K562 (cell line): ENCODE data around the gene RAB3GAP1. TPM values are rescaled to one million over a fixed set of nuclear protein-coding genes. Genes with fewer than 3 reads are reported as not detected.

Experiments
- ATAC-seq: fragments of 200-7000 bp; cut with Tn5 transposase; 3 replicates; pipeline ENCODE4 v1.9.1; 2020; ENCODE audit warnings: moderate library complexity
- BruUV-seq: library from RNA; stranded (reverse); fragments of 400-500 nt; replicated peaks from 2 replicates; lab custom pipeline; 2021; lab: Mats Ljungman, UMichigan
- CTCF ChIA-PET: fragments of 300-600 bp; formaldehyde crosslinking; extraction: SDS; loops from one replicate; lab custom pipeline; 2021; ENCODE audit warnings: low intra/inter-chr PET ratio; lab: Yijun Ruan, JAX
- POLR2A ChIA-PET: fragments of 300-600, 350-650 bp; sonication (Branson Sonifier 250); formaldehyde crosslinking; extraction: SDS; loops from one replicate; lab custom pipeline; 2021; ENCODE audit warnings: antibody characterized with exemption, inconsistent platforms; lab: Yijun Ruan, JAX
- DNase-seq, 4 experiments: peaks; one replicate each; pipeline versions ENCODE4 v3.0.0 to v3.0.0-alpha.2; 2011 to 2018; ENCODE audit warnings: low spot score in 3 of 4, mixed read lengths in 3 of 4; ENCODE audit errors: extremely low read depth in 1 of 4
- FAIRE-seq: peaks from 2 replicates; lab custom pipeline; 2011; peaks lifted over from hg19 to GRCh38; lab: Jason Lieb, UNC
- H2AFZ ChIP-seq: 2 replicates; pipeline ENCODE4 v1.6.0; 2011; ENCODE audit warnings: low read depth, low read length, control low read depth, inconsistent platforms
- H3K27ac ChIP-seq: fragments of 200-600 bp; 3 replicates; pipeline ENCODE4 v1.8.0; 2011; ENCODE audit warnings: low read depth, mild to moderate bottlenecking, control low read depth, inconsistent platforms, low read length, moderate library complexity, mixed read lengths; ENCODE audit errors: extremely low read depth
- H3K27me3 ChIP-seq, 2 experiments: fragments of 300-600 bp in 1 of 2; 2 replicates in 1 of 2; 3 replicates in 1 of 2; pipeline versions ENCODE4 v1.6.0 to v1.8.0; 2011; ENCODE audit warnings: inconsistent platforms in 2 of 2, low read length in 2 of 2, mild to moderate bottlenecking in 1 of 2, mixed read lengths in 1 of 2, moderate library complexity in 1 of 2; ENCODE audit not compliant: control insufficient read depth in 2 of 2, insufficient read depth in 2 of 2
- H3K36me3 ChIP-seq: fragments of 300-600 bp; 3 replicates; pipeline ENCODE4 v1.8.0; 2011; ENCODE audit warnings: mild to moderate bottlenecking, low read length, inconsistent platforms; ENCODE audit not compliant: control insufficient read depth, insufficient read depth
- H3K4me1 ChIP-seq, 2 experiments: fragments of 200-600 bp in 1 of 2; replicated peaks in 1 of 2; 2 replicates in 1 of 2; 3 replicates in 1 of 2; pipeline versions ENCODE4 v1.5.1 to v1.8.0; 2011; ENCODE audit warnings: inconsistent platforms in 2 of 2, low read length in 2 of 2, mild to moderate bottlenecking in 1 of 2, mixed read lengths in 1 of 2, moderate library complexity in 1 of 2; ENCODE audit not compliant: control insufficient read depth in 2 of 2, insufficient read depth in 2 of 2
- H3K4me2 ChIP-seq: 2 replicates; pipeline ENCODE4 v1.6.1; 2011; ENCODE audit warnings: low read length, control low read depth, inconsistent platforms, mixed read lengths; ENCODE audit not compliant: insufficient read depth
- H3K4me3 ChIP-seq: fragments of 200-600 bp; sonication (generic), shearing (Covaris generic); 2 replicates; pipeline ENCODE4 v1.5.1; 2016; ENCODE audit warnings: control low read depth, inconsistent platforms
- H3K79me2 ChIP-seq: fragments of 200-600 bp; 3 replicates; pipeline ENCODE4 v1.8.0; 2011; ENCODE audit warnings: low read length, inconsistent platforms; ENCODE audit not compliant: control insufficient read depth, insufficient read depth
- H3K9ac ChIP-seq, 2 experiments: 2 replicates each; pipeline versions ENCODE4 v1.6.0 to v1.6.1; 2011; ENCODE audit warnings: low read depth in 2 of 2, low read length in 2 of 2, control low read depth in 1 of 2, inconsistent platforms in 1 of 2, mild to moderate bottlenecking in 1 of 2, mixed read lengths in 1 of 2; ENCODE audit not compliant: insufficient read depth in 1 of 2
- H3K9me1 ChIP-seq: one replicate; pipeline ENCODE4 v1.6.0; 2011; ENCODE audit warnings: inconsistent platforms, mild to moderate bottlenecking, low read length, moderate library complexity; ENCODE audit not compliant: control insufficient read depth, insufficient read depth
- H3K9me3 ChIP-seq: replicated peaks from 2 replicates; pipeline ENCODE4 v1.5.1; 2011; ENCODE audit warnings: low read depth, low read length, inconsistent platforms; ENCODE audit not compliant: control insufficient read depth, insufficient read depth
- H4K20me1 ChIP-seq: replicated peaks from 2 replicates; pipeline ENCODE4 v1.6.1; 2011; ENCODE audit warnings: low read length, inconsistent platforms, mixed read lengths; ENCODE audit not compliant: control insufficient read depth, insufficient read depth
- C11orf30 ChIP-seq: fragments of 450-650 bp; IDR thresholded peaks from 2 replicates; pipeline ENCODE4 v1.6.1; 2016; ENCODE audit warnings: low read depth, mild to moderate bottlenecking
- CHCHD3 ChIP-seq: fragments of 250-450 bp; sonication (Bioruptor Pico); IDR thresholded peaks from 2 replicates; pipeline ENCODE4 v2.1.2; 2022; ENCODE audit warnings: mild to moderate bottlenecking
- CTCF ChIP-seq, 3 experiments: IDR thresholded peaks in 2 of 3; conservative IDR thresholded peaks in 1 of 3; 2 replicates each; pipeline ENCODE4 v1.5.1; 2011 to 2012; ENCODE audit warnings: low read length in 3 of 3, mild to moderate bottlenecking in 3 of 3, control low read depth in 2 of 3, improper control_type of control experiment in 1 of 3, inconsistent platforms in 1 of 3, low read depth in 1 of 3, mixed read lengths in 1 of 3, moderate library complexity in 1 of 3; ENCODE audit not compliant: insufficient read depth in 2 of 3
- GABPA ChIP-seq: fragments of 200-800 bp; sonication (Bioruptor generic); conservative IDR thresholded peaks from 2 replicates; pipeline ENCODE4 v1.6.1; 2016; ENCODE audit warnings: low read depth, missing genetic modification characterization, missing compliant biosample characterization
- GTF2B ChIP-seq: IDR thresholded peaks from 2 replicates; pipeline ENCODE4 v1.6.1; 2011; ENCODE audit not compliant: insufficient read length; ENCODE audit errors: extremely low read depth
- HOMEZ ChIP-seq: fragments of 250-450 bp; sonication (Bioruptor Pico); IDR thresholded peaks from 2 replicates; pipeline ENCODE4 v1.4.0; 2020; ENCODE audit warnings: mild to moderate bottlenecking, moderate library complexity
- IRF2 ChIP-seq: sonication (generic); formaldehyde crosslinking; IDR thresholded peaks from 2 replicates; pipeline ENCODE4 v1.8.1; 2022; ENCODE audit warnings: mild to moderate bottlenecking, missing genetic modification reagents
- NONO ChIP-seq, 2 experiments: fragments of 200-400 bp in 1 of 2; fragments of 450-650 bp in 1 of 2; formaldehyde crosslinking in 1 of 2; IDR thresholded peaks; 2 replicates each; pipeline ENCODE4 v1.6.1; 2017; ENCODE audit warnings: low read depth in 2 of 2, mild to moderate bottlenecking in 2 of 2, moderate library complexity in 2 of 2, low read length in 1 of 2
- ZNF282 ChIP-seq: sonication (generic); formaldehyde crosslinking; IDR thresholded peaks from 2 replicates; pipeline ENCODE4 v1.8.1; 2023; ENCODE audit warnings: missing genetic modification reagents
- ZNF407 ChIP-seq: fragments of 450-650 bp; IDR thresholded peaks from 2 replicates; pipeline ENCODE4 v1.6.1; 2016; ENCODE audit warnings: low read depth
- in situ Hi-C: fragments of 300-500 bp; cut with MboI; formaldehyde crosslinking; loops from 4 replicates; pipeline ENCODE4 v1.15.0; 2018; ENCODE audit warnings: inconsistent platforms, mixed read lengths
- intact Hi-C: fragments of 100-400 bp; cut with micrococcal nuclease; formaldehyde crosslinking; loops from 2 replicates; pipeline ENCODE4 v1.14.2; 2022
- polyA plus RNA-seq, 8 experiments: library from polyadenylated mRNA; depleted of rRNA in 4 of 8; stranded (reverse) in 5 of 8; unstranded in 3 of 8; fragments of >200 nt; fragmentation: Nextera tagmentation in 2 of 8; fragmentation: Illumina TruSeq in 1 of 8; extraction: Ambion mirVana in 2 of 8; extraction: Trizol in 1 of 8; gene quantifications; 2 replicates each; pipeline versions ENCODE4 v1.2.1 to v1.2.3, GENCODE V29; 2011 to 2014; ENCODE audit warnings: inconsistent platforms in 1 of 8, missing spikeins in 1 of 8
- total RNA-seq, 7 experiments: library from RNA; depleted of rRNA in 6 of 7; stranded (reverse); fragments of >200 nt in 6 of 7; fragmentation: Illumina TruSeq in 2 of 7; extraction: Trizol in 2 of 7; gene quantifications; 2 replicates each; pipeline versions ENCODE4 v1.2.1 to v1.2.3, GENCODE V29; 2011 to 2021; ENCODE audit warnings: low replicate concordance in 1 of 7

Gene RAB3GAP1
- total and polyA plus RNA-seq, 9 of the 15 experiments (the other 6 are each of a cell fraction or from before 2014, with no cell fraction given), result 15.5 to 48.6 (median 33.0) TPM

- Histone ChIP-seq H3K79me2 (peaks cover 71% of the 10 kb centered on the region), H2AFZ (no peak overlapping the region), H3K9me1 (no peaks in the 10 kb centered on the region), H3K27me3 (no peaks in the 10 kb centered on the region), H4K20me1 (no peaks in the 10 kb centered on the region), H3K36me3 (peaks cover 53% of the 10 kb centered on the region), H3K4me2 (no peak overlapping the region), H3K9me3 (no peaks in the 10 kb centered on the region), H3K9ac (no peak overlapping the region), H3K4me3 (no peak overlapping the region), H3K4me1 (no peaks in the 10 kb centered on the region; a peak in 1 of 5 replicates), H3K27ac (no peak overlapping the region)
- FAIRE-seq (no peak), DNase-seq (no peak), ATAC-seq (no peak)
- no TSS peak for BruUV-seq
- in situ Hi-C loops (no loop called here), intact Hi-C loops (no loop called here)
- ChIA-PET CTCF (interaction anchor here (0.6 kb wide), 1 partner anchor 20 kb away, joined by 3 read pairs; no protein-coding TSS in a partner anchor), POLR2A (interaction anchor here (0.6 kb wide), 1 partner anchor 14 kb away, joined by 3 read pairs; no protein-coding TSS in a partner anchor)
- TF ChIP-seq GTF2B, result no peak
- TF ChIP-seq NONO (IDR thresholded peaks at IDR 0.05; ENCODE audit: low read depth in 2 of 2, low read length in 1 of 2), result no peak
- TF ChIP-seq ZNF407, result no peak
- TF ChIP-seq C11orf30, result no peak
- TF ChIP-seq GABPA (tag), result no peak
- no peak for TF ChIP-seq HOMEZ
- TF ChIP-seq IRF2 (CRISPR knock-in tag), result no peak
- no peak for TF ChIP-seq ZNF282 (CRISPR knock-in tag)
- TF ChIP-seq CTCF (IDR thresholded peaks at IDR 0.05 in 2 of 3, conservative IDR thresholded peaks at IDR 0.05 in 1 of 3; ENCODE audit: insufficient read depth in 2 of 3, low read depth in 1 of 3, low read length in 3 of 3), result no peak
- TF ChIP-seq CHCHD3, result no peak
Observed at GRCh38 chr2:135059577-135059976, 7.5 kb downstream of the RAB3GAP1 start.
